ENCODE measurements around the gene PIP4K2A.

GRCh38 chr10:22617051-22617450 lies 97.3 kb downstream of the PIP4K2A start:
- TF ChIP-seq, protein P1, sequence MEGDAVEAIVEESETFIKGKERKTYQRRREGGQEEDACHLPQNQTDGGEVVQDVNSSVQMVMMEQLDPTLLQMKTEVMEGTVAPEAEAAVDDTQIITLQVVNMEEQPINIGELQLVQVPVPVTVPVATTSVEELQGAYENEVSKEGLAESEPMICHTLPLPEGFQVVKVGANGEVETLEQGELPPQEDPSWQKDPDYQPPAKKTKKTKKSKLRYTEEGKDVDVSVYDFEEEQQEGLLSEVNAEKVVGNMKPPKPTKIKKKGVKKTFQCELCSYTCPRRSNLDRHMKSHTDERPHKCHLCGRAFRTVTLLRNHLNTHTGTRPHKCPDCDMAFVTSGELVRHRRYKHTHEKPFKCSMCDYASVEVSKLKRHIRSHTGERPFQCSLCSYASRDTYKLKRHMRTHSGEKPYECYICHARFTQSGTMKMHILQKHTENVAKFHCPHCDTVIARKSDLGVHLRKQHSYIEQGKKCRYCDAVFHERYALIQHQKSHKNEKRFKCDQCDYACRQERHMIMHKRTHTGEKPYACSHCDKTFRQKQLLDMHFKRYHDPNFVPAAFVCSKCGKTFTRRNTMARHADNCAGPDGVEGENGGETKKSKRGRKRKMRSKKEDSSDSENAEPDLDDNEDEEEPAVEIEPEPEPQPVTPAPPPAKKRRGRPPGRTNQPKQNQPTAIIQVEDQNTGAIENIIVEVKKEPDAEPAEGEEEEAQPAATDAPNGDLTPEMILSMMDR (conservative IDR thresholded peaks at IDR 0.05) = no peak
- TF ChIP-seq EZH2 (IDR thresholded peaks at IDR 0.05; ENCODE audit: low read depth) = no peak
